Measurements from ENCODE around the gene WDR59. TPM values are rescaled to one million over a fixed set of nuclear protein-coding genes. Genes with fewer than 3 reads are reported as not detected.

Gene WDR59
- total RNA-seq, 2 donors from 2014 or later, result 28.8 to 36.8 TPM

DNA sequence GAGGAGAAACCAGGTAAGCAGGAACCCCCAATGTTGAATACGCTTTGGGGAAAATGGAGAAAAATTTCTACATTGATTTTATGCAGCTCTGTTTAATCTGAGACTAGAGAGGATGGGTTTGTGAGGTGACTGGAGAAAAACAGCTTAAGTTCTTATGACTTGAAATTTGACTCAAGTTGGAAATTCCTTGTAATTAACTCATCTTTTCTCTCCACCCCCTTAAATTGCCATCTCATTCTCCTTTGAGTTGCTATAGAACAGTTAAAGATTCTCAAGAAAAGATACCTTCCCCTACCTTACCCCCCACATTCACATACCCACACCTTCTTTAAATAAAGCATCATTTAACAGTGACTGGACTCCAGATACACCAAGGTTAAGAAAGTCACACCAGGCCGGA lies 38.1 kb upstream of the WDR59 start:
- H3K27ac ChIP-seq, result no peak overlapping the region
- H3K9me3 ChIP-seq, result peaks cover 4% of the 10 kb centered on the region
- H3K27me3 ChIP-seq (replicated peaks; ENCODE audit: insufficient read depth), result no peaks in the 10 kb centered on the region
- no peak for TF ChIP-seq CTCF (IDR thresholded peaks at IDR 0.05)
- peaks cover 13 to 21% of the 10 kb centered on the region in 2 donors for H3K4me1 ChIP-seq (ENCODE audit: control insufficient read depth in 1 of 2, low read depth in 2 of 2)
- ATAC-seq (ENCODE audit: insufficient number of reproducible peaks, low FRiP score, low read depth) (no peak), DNase-seq (ENCODE audit: low spot score) (no peak)
- no peaks in the 10 kb centered on the region for H3K36me3 ChIP-seq
- H3K4me3 ChIP-seq, result no peak overlapping the region

DNA sequence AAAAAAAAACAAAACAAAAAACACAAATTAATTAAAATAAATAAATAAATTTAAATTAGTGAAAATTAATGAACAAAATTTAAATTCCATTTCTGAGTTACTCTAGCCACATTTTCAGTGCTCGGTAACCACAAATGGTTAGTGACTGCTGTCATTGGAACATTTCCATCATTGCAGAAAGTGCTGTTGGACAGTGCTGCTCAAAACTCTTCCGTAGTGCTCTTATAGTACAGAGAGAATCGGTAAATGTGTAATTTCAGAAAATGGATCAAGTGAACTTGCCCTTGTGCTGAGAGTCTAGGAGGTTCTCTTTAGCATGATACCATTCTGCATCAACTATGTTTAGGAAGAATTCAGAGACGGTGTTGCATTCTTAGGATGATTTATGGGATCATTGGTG lies 37.6 kb upstream of the WDR59 start:
- Histone ChIP-seq H3K4me1 (ENCODE audit: control insufficient read depth in 1 of 2, low read depth in 2 of 2) (peaks cover 13 to 21% of the 10 kb centered on the region in 2 donors), H3K27ac (no peak overlapping the region), H3K27me3 (replicated peaks; ENCODE audit: insufficient read depth) (no peaks in the 10 kb centered on the region), H3K36me3 (no peaks in the 10 kb centered on the region), H3K4me3 (no peak overlapping the region), H3K9me3 (peaks cover 4% of the 10 kb centered on the region)
- DNase-seq (ENCODE audit: low spot score) (no peak), ATAC-seq (ENCODE audit: insufficient number of reproducible peaks, low FRiP score, low read depth) (no peak)
- TF ChIP-seq CTCF (IDR thresholded peaks at IDR 0.05), result no peak

- Histone ChIP-seq H3K9me3 (peaks cover 4% of the 10 kb centered on the region), H3K4me3 (no peak overlapping the region), H3K27ac (no peak overlapping the region), H3K4me1 (ENCODE audit: control insufficient read depth in 1 of 2, low read depth in 2 of 2) (peaks cover 8 to 11% of the 10 kb centered on the region in 2 donors), H3K27me3 (replicated peaks; ENCODE audit: insufficient read depth) (no peaks in the 10 kb centered on the region), H3K36me3 (no peaks in the 10 kb centered on the region)
- DNase-seq (ENCODE audit: low spot score) (no peak), ATAC-seq (ENCODE audit: insufficient number of reproducible peaks, low FRiP score, low read depth) (no peak)
- no peak for TF ChIP-seq CTCF (IDR thresholded peaks at IDR 0.05)
Observed at GRCh38 chr16:75021410-75021809, 36.5 kb upstream of the WDR59 start.

DNA sequence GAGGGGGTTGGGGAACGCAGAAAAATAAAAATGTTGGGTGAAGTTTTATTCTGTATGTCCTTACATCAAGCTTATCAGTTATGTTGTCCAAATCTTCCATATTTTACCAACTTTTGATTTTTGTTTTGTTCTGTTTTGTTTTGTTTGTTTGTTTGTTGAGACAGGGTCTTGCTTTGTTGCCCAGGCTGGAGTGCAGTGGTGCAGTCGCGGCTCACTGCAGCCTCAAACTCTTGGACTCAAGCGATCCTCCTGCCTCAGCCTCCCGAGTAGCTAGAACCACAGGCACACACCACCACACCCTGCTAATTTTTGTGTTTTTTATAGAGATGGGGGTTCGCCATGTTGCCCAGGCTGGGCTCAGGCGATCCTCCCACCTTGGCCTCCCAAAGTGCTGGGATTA lies 34.7 kb upstream of the WDR59 start:
- H3K27ac ChIP-seq, result no peak overlapping the region
- H3K27me3 ChIP-seq (replicated peaks; ENCODE audit: insufficient read depth), result no peaks in the 10 kb centered on the region
- H3K36me3 ChIP-seq, result no peaks in the 10 kb centered on the region
- peaks cover 4% of the 10 kb centered on the region for H3K9me3 ChIP-seq
- peaks cover 0 to 4% of the 10 kb centered on the region in 2 donors for H3K4me1 ChIP-seq (ENCODE audit: control insufficient read depth in 1 of 2, low read depth in 2 of 2)
- no peak for DNase-seq (ENCODE audit: low spot score)
- no peak overlapping the region for H3K4me3 ChIP-seq
- ATAC-seq (ENCODE audit: insufficient number of reproducible peaks, low FRiP score, low read depth), result no peak
- TF ChIP-seq CTCF (IDR thresholded peaks at IDR 0.05), result no peak

DNA sequence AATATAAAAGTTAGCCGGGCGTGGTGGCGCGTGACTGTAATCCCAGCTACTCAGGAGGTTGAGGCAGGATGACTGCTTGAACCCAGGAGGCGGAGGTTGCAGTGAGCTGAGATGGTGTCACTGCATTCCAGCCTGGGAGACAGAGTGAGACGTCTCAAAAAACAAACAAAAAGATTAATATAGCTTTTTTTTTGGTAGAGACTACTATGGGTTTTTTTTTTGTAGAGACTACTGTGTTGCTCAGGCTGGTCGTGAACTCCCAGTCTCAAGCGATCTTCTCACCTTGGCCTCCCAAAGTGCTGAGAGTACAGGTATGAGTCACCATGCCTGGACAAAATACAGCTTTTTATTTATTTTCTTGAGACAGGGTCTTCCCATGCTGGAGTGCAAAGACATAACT lies 34.1 kb upstream of the WDR59 start:
- ATAC-seq (ENCODE audit: insufficient number of reproducible peaks, low FRiP score, low read depth), result no peak
- H3K9me3 ChIP-seq, result peaks cover 4% of the 10 kb centered on the region
- H3K27ac ChIP-seq, result no peak overlapping the region
- no peak for DNase-seq (ENCODE audit: low spot score)
- no peaks in the 10 kb centered on the region for H3K36me3 ChIP-seq
- peaks cover 0 to 4% of the 10 kb centered on the region in 2 donors for H3K4me1 ChIP-seq (ENCODE audit: control insufficient read depth in 1 of 2, low read depth in 2 of 2)
- no peak overlapping the region for H3K4me3 ChIP-seq
- no peak for TF ChIP-seq CTCF (IDR thresholded peaks at IDR 0.05)
- H3K27me3 ChIP-seq (replicated peaks; ENCODE audit: insufficient read depth), result no peaks in the 10 kb centered on the region
